HepG2 (cell line): ENCODE measurements around the gene KREMEN1. TPM values are rescaled to one million over a fixed set of nuclear protein-coding genes. Genes with fewer than 3 reads are reported as not detected.

Experiments used
- ATF3 ChIP-seq: sonication (generic); formaldehyde crosslinking; IDR thresholded peaks from 2 replicates; pipeline ENCODE4 v1.4.0; 2020; ENCODE audit warnings: missing genetic modification reagents
- CENPX ChIP-seq: sonication (generic); formaldehyde crosslinking; IDR thresholded peaks from 2 replicates; pipeline ENCODE4 v1.9.0; 2021; ENCODE audit warnings: mild to moderate bottlenecking, missing genetic modification reagents, moderate library complexity
- ETV6 ChIP-seq: sonication (generic); formaldehyde crosslinking; conservative IDR thresholded peaks from 2 replicates; pipeline ENCODE4 v1.4.0; 2020; ENCODE audit warnings: missing genetic modification reagents
- GABPA ChIP-seq, 2 experiments: IDR thresholded peaks; 2 replicates each; pipeline ENCODE4 v1.6.1; 2011 to 2016; ENCODE audit warnings: low read depth in 2 of 2, low read length in 1 of 2, missing biosample characterization in 1 of 2, missing genetic modification characterization in 1 of 2
- GLI4 ChIP-seq: sonication (generic); formaldehyde crosslinking; IDR thresholded peaks from 2 replicates; pipeline ENCODE4 v1.5.1; 2020; ENCODE audit warnings: missing genetic modification reagents, mild to moderate bottlenecking, moderate library complexity, borderline replicate concordance
- HDAC6 ChIP-seq: fragments of 200-600 bp; sonication (generic); IDR thresholded peaks from 2 replicates; pipeline ENCODE4 v1.7.0; 2017; ENCODE audit warnings: mild to moderate bottlenecking, antibody characterized with exemption, low read length, low read depth
- MAF1 ChIP-seq: sonication (generic); formaldehyde crosslinking; IDR thresholded peaks from 2 replicates; pipeline ENCODE4 v1.5.0; 2020; ENCODE audit warnings: missing genetic modification reagents, borderline replicate concordance
- MAZ ChIP-seq, 2 experiments: sonication (generic) in 1 of 2; formaldehyde crosslinking in 1 of 2; IDR thresholded peaks; 2 replicates each; pipeline versions ENCODE4 v1.5.0 to v1.6.1; 2012 to 2020; ENCODE audit warnings: low read depth in 2 of 2, mild to moderate bottlenecking in 2 of 2, borderline replicate concordance in 1 of 2, improper control_type of control experiment in 1 of 2, low read length in 1 of 2, missing genetic modification reagents in 1 of 2, moderate library complexity in 1 of 2
- NFYC ChIP-seq: IDR thresholded peaks from 2 replicates; pipeline ENCODE4 v1.6.1; 2016; ENCODE audit warnings: missing genetic modification reagents, missing compliant biosample characterization
- NR2C2 ChIP-seq: sonication (generic); formaldehyde crosslinking; IDR thresholded peaks from 2 replicates; pipeline ENCODE4 v1.4.0; 2020; ENCODE audit warnings: missing genetic modification reagents, mild to moderate bottlenecking, moderate library complexity, borderline replicate concordance
- PCBP1 ChIP-seq: fragments of 200-400 bp; formaldehyde crosslinking; IDR thresholded peaks from 2 replicates; pipeline ENCODE4 v1.6.1; 2017; ENCODE audit warnings: mild to moderate bottlenecking, low read depth, low read length, borderline replicate concordance
- RORA ChIP-seq: sonication (generic); formaldehyde crosslinking; IDR thresholded peaks from 2 replicates; pipeline ENCODE4 v1.5.0; 2020; ENCODE audit warnings: mild to moderate bottlenecking, missing genetic modification reagents, moderate library complexity
- SCMH1 ChIP-seq: sonication (generic); formaldehyde crosslinking; IDR thresholded peaks from 2 replicates; pipeline ENCODE4 v1.9.0; 2021; ENCODE audit warnings: missing genetic modification reagents, mild to moderate bottlenecking, borderline replicate concordance
- SIX4 ChIP-seq: sonication (generic); formaldehyde crosslinking; IDR thresholded peaks from 2 replicates; pipeline ENCODE4 v1.4.0; 2020; ENCODE audit warnings: missing genetic modification reagents
- SP140L ChIP-seq: sonication (generic); formaldehyde crosslinking; IDR thresholded peaks from 2 replicates; pipeline ENCODE4 v1.4.0; 2020; ENCODE audit warnings: missing genetic modification reagents, borderline replicate concordance
- THRA ChIP-seq: sonication (generic); formaldehyde crosslinking; IDR thresholded peaks from 2 replicates; pipeline ENCODE4 v1.4.0; 2020; ENCODE audit warnings: missing genetic modification reagents, borderline replicate concordance
- ZBTB44 ChIP-seq: sonication (generic); formaldehyde crosslinking; IDR thresholded peaks from 2 replicates; pipeline ENCODE4 v1.4.0; 2020; ENCODE audit warnings: missing genetic modification reagents
- ZBTB8A ChIP-seq: sonication (generic); formaldehyde crosslinking; IDR thresholded peaks from 2 replicates; pipeline ENCODE4 v1.4.0; 2020; ENCODE audit warnings: mild to moderate bottlenecking, low read depth, missing genetic modification reagents, borderline replicate concordance
- ZFAT ChIP-seq: sonication (generic); formaldehyde crosslinking; conservative IDR thresholded peaks from 2 replicates; pipeline ENCODE4 v1.8.1; 2023; ENCODE audit warnings: missing genetic modification reagents, inconsistent platforms
- ZFP36L1 ChIP-seq: sonication (generic); formaldehyde crosslinking; IDR thresholded peaks from 2 replicates; pipeline ENCODE4 v1.8.0; 2022; ENCODE audit warnings: mild to moderate bottlenecking, missing genetic modification reagents, moderate library complexity
- ZNF12 ChIP-seq: sonication (generic); formaldehyde crosslinking; IDR thresholded peaks from 2 replicates; pipeline ENCODE4 v1.5.0; 2020; ENCODE audit warnings: missing genetic modification reagents
- ZNF431 ChIP-seq: sonication (generic); formaldehyde crosslinking; IDR thresholded peaks from 2 replicates; pipeline ENCODE4 v1.9.0; 2022; ENCODE audit warnings: missing genetic modification reagents, low read depth, mild to moderate bottlenecking, borderline replicate concordance
- ZNF501 ChIP-seq: sonication (generic); formaldehyde crosslinking; IDR thresholded peaks from 2 replicates; pipeline ENCODE4 v1.5.1; 2020; ENCODE audit warnings: mild to moderate bottlenecking, moderate library complexity, missing genetic modification reagents
- ZNF543 ChIP-seq: sonication (generic); formaldehyde crosslinking; IDR thresholded peaks from 2 replicates; pipeline ENCODE4 v1.4.0; 2020; ENCODE audit warnings: mild to moderate bottlenecking, missing genetic modification reagents
- ZNF562 ChIP-seq: sonication (generic); formaldehyde crosslinking; IDR thresholded peaks from 2 replicates; pipeline ENCODE4 v1.8.0; 2022; ENCODE audit warnings: missing genetic modification reagents, borderline replicate concordance
- ZNF747 ChIP-seq: sonication (generic); formaldehyde crosslinking; IDR thresholded peaks from 2 replicates; pipeline ENCODE4 v1.8.1; 2023; ENCODE audit warnings: missing genetic modification reagents, mild to moderate bottlenecking, borderline replicate concordance
- ZNF777 ChIP-seq: sonication (generic); formaldehyde crosslinking; IDR thresholded peaks from 2 replicates; pipeline ENCODE4 v1.4.0; 2020; ENCODE audit warnings: missing genetic modification reagents
- ZSCAN12 ChIP-seq: sonication (generic); formaldehyde crosslinking; IDR thresholded peaks from 2 replicates; pipeline ENCODE4 v1.9.0; 2021; ENCODE audit warnings: mild to moderate bottlenecking, missing genetic modification reagents
- polyA plus RNA-seq, 8 experiments: library from polyadenylated mRNA; depleted of rRNA in 3 of 8; stranded (reverse) in 7 of 8; unstranded in 1 of 8; fragments of >200 nt; fragmentation: Illumina TruSeq in 4 of 8; extraction: Trizol in 4 of 8; gene quantifications; 2 replicates each; pipeline versions ENCODE4 v1.2.1 to v1.2.3, GENCODE V29; 2011 to 2016; ENCODE audit warnings: low read depth in 4 of 8, missing spikeins in 1 of 8, mixed read lengths in 1 of 8; ENCODE audit not compliant: insufficient read depth in 1 of 8
- total RNA-seq, 5 experiments: library from RNA; depleted of rRNA; stranded (reverse); fragments of >200 nt; fragmentation: Illumina TruSeq; extraction: Trizol; gene quantifications; 2 replicates each; pipeline ENCODE4 v1.2.3, GENCODE V29; 2016; ENCODE audit warnings: low read depth in 1 of 5

The KREMEN1 gene
- total and polyA plus RNA-seq, 2 of the 13 experiments (the other 11 are each of a cell fraction or from before 2014, with no cell fraction given): 9.8 to 13.8 TPM

- TF ChIP-seq ATF3 (CRISPR knock-in tag) (no peak), ZBTB8A (CRISPR knock-in tag) (no peak), ZNF501 (peak; percentile 55), SCMH1 (no peak), ZNF777 (CRISPR knock-in tag) (peak; percentile 53), GLI4 (CRISPR knock-in tag) (no peak), ZNF543 (CRISPR knock-in tag) (no peak), ZBTB44 (CRISPR knock-in tag) (no peak), SIX4 (CRISPR knock-in tag) (no peak), MAF1 (CRISPR knock-in tag) (no peak), ETV6 (no peak), ZFAT (CRISPR knock-in tag) (no peak), SP140L (CRISPR knock-in tag) (no peak), MAZ (IDR thresholded peaks at IDR 0.05; ENCODE audit: borderline replicate concordance, low read depth, low read length) (no peak), MAZ (CRISPR knock-in tag; IDR thresholded peaks at IDR 0.05; ENCODE audit: low read depth) (no peak), GABPA (IDR thresholded peaks at IDR 0.05; ENCODE audit: low read depth, low read length) (no peak), GABPA (CRISPR knock-in tag; IDR thresholded peaks at IDR 0.05; ENCODE audit: low read depth) (no peak), NR2C2 (no peak), RORA (CRISPR knock-in tag) (no peak), ZNF562 (CRISPR knock-in tag) (no peak), HDAC6 (no peak), ZFP36L1 (CRISPR knock-in tag) (no peak), PCBP1 (0 out of 2 replicates have a peak, but pooled peaks have one; percentile 29), ZNF747 (CRISPR knock-in tag) (0 out of 2 replicates have a peak, but pooled peaks have one; percentile 32), ZNF12 (CRISPR knock-in tag) (no peak), ZNF431 (CRISPR knock-in tag) (no peak), ZSCAN12 (CRISPR knock-in tag) (no peak), NFYC (no peak), CENPX (CRISPR knock-in tag) (no peak), THRA (CRISPR knock-in tag) (peak; percentile 54; the same call in 1 of the 2 replicates)
Observed at GRCh38 chr22:29073618-29074275, 912 bp downstream of the KREMEN1 start (continued).
